Measurements from ENCODE around the gene SLC10A4. TPM values are rescaled to one million over a fixed set of nuclear protein-coding genes. Genes with fewer than 3 reads are reported as not detected.
A peak's percentile ranks its signal among the peaks of the same experiment; 100 is the strongest.
"Not testable (repeated sequence)": the region's sequence is repeated elsewhere in the genome, so short reads cannot be mapped to it uniquely, and the experiment has no call there.

Gene SLC10A4, protein sequence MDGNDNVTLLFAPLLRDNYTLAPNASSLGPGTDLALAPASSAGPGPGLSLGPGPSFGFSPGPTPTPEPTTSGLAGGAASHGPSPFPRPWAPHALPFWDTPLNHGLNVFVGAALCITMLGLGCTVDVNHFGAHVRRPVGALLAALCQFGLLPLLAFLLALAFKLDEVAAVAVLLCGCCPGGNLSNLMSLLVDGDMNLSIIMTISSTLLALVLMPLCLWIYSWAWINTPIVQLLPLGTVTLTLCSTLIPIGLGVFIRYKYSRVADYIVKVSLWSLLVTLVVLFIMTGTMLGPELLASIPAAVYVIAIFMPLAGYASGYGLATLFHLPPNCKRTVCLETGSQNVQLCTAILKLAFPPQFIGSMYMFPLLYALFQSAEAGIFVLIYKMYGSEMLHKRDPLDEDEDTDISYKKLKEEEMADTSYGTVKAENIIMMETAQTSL
- 0.24 and 0.28 TPM in 2 replicates for total RNA-seq (ENCODE audit: low replicate concordance)

DNA sequence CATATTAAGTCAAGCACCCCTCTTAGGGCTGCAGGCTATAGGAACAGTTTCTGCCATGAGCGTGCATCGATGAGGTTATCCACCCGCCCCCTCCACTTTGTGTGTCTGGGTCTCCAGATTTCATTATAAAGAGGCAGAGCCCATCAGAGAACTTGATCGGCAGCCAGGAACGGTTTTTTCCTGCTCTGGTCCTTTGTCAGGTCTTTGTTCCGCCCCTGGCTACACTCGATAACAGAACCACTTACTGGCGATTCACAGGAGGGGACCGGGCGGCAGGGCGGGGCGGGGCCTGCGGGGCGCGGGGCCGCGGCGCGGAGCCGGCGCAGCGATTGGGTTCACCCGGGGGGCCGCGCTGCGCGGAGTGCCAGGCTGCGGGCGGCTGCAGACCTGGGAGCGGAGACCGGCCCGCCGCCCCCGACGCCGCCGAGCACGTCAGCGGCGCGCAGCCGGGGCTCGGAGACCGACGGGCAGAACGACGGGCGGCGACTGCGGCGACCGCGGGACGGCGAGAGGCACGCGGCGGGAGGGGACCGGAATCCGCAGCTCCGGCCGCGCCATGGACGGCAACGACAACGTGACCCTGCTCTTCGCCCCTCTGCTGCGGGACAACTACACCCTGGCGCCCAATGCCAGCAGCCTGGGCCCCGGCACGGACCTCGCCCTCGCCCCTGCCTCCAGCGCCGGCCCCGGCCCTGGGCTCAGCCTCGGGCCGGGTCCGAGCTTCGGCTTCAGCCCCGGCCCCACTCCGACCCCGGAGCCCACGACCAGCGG lies at the start of gene SLC10A4:
TSS of gene SLC10A4 (plus strand) at position 338 of the 771 bp plus-strand sequence. CDS start at position 557, 219 bp downstream.
- H3K4me2 ChIP-seq, result peak within 1 kb of the TSS; percentile 81
- peaks cover 19% of the 10 kb centered on the region for H3F3A ChIP-seq (ENCODE audit: low read depth)
- Mint-ChIP-seq H3K27ac (no peak within 1 kb of the TSS), H3K4me3 (peak within 1 kb of the TSS; percentile 89), H3K4me1 (peaks cover 8% of the 10 kb centered on the region), H3K9me3 (peaks cover 6% of the 10 kb centered on the region), H3K36me3 (peaks cover 3% of the 10 kb centered on the region), H3K27me3 (ENCODE audit: insufficient read depth, low read depth) (peaks cover 35% of the 10 kb centered on the region)
- peak within 1 kb of the TSS; percentile 97 for H2AFZ ChIP-seq (replicated peaks)
- H4K20me1 ChIP-seq (ENCODE audit: low read depth), result peaks cover 5% of the 10 kb centered on the region
- H3K4me1 ChIP-seq, result no peaks in the 10 kb centered on the region
- no peak within 1 kb of the TSS for H3K27ac ChIP-seq
- no peaks in the 10 kb centered on the region for H3K9me3 ChIP-seq (ENCODE audit: low read depth)
- DNase-seq (ENCODE audit: low spot score), result peak; percentile 73
- H3K36me3 ChIP-seq, result no peaks in the 10 kb centered on the region
- no peak for TF ChIP-seq EZH2phosphoT487 (IDR thresholded peaks at IDR 0.05)
- TF ChIP-seq, protein P1, sequence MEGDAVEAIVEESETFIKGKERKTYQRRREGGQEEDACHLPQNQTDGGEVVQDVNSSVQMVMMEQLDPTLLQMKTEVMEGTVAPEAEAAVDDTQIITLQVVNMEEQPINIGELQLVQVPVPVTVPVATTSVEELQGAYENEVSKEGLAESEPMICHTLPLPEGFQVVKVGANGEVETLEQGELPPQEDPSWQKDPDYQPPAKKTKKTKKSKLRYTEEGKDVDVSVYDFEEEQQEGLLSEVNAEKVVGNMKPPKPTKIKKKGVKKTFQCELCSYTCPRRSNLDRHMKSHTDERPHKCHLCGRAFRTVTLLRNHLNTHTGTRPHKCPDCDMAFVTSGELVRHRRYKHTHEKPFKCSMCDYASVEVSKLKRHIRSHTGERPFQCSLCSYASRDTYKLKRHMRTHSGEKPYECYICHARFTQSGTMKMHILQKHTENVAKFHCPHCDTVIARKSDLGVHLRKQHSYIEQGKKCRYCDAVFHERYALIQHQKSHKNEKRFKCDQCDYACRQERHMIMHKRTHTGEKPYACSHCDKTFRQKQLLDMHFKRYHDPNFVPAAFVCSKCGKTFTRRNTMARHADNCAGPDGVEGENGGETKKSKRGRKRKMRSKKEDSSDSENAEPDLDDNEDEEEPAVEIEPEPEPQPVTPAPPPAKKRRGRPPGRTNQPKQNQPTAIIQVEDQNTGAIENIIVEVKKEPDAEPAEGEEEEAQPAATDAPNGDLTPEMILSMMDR (IDR thresholded peaks at IDR 0.05), result no peak
- no peak for TF ChIP-seq EZH2 (IDR thresholded peaks at IDR 0.05)
- H3K4me3 ChIP-seq, result peak within 1 kb of the TSS; percentile 41
- H3K9ac ChIP-seq, result no peak within 1 kb of the TSS
- peaks cover 74% of the 10 kb centered on the region for H3K27me3 ChIP-seq
- H3K79me2 ChIP-seq (ENCODE audit: low read depth), result no peaks in the 10 kb centered on the region

DNA sequence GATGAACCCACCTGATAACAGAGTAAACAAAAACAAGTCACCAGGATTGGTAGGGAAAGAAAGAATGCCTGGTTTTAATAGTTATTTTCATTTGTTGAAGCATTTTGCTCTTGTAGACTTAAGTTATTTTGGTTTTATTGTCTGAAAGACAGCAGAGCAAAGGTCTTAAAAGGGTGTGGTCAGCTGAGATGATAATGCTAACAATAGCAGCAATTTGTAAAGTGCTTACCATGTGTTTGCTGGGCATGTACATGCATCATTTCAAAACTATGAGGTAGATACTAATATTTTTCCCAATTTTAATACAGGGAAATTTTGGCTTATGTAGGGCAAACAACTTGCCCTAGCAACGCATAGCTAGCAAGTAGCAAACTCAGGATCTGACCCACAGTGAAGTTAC lies 46.8 kb upstream of the SLC10A4 start:
- H3K9ac ChIP-seq, result no peak overlapping the region
- Mint-ChIP-seq H3K4me1 (no peaks in the 10 kb centered on the region), H3K27ac (no peak overlapping the region)

DNA sequence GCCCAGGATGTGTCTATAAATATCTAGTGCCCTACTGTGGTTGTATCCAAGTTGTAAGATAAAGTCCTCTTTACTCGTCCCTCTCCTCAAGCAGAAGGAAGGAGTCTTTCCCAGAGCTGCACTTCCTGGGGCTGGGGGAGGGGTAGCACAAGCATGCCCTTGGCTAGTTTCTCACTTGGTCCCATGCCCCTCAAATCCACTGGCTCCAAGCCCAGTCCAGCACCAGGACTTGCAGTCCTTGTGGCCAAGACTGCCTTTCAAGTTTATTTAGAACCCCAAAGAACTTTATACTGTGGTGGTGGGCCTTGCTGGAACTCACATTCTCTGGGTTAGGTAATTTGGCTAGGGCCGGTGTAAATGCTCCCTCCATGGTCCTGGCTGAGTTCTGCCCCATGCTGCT lies 43.2 kb upstream of the SLC10A4 start:
- Histone ChIP-seq H3F3A (ENCODE audit: low read depth) (no peaks in the 10 kb centered on the region), H3K9me3 (ENCODE audit: low read depth) (no peaks in the 10 kb centered on the region), H4K20me1 (ENCODE audit: low read depth) (no peaks in the 10 kb centered on the region), H3K9ac (no peak overlapping the region), H3K79me2 (ENCODE audit: low read depth) (no peaks in the 10 kb centered on the region), H3K27me3 (no peaks in the 10 kb centered on the region), H3K36me3 (no peaks in the 10 kb centered on the region), H3K27ac (no peak overlapping the region), H3K4me3 (no peak overlapping the region), H3K4me1 (no peaks in the 10 kb centered on the region), H2AFZ (replicated peaks) (no peak overlapping the region), H3K4me2 (no peak overlapping the region)
- Mint-ChIP-seq H3K27me3 (ENCODE audit: insufficient read depth, low read depth) (peaks cover 2% of the 10 kb centered on the region), H3K36me3 (no peaks in the 10 kb centered on the region), H3K4me1 (no peaks in the 10 kb centered on the region), H3K4me3 (no peak overlapping the region), H3K9me3 (no peaks in the 10 kb centered on the region), H3K27ac (no peak overlapping the region)
- TF ChIP-seq EZH2phosphoT487 (IDR thresholded peaks at IDR 0.05) (no peak), EZH2 (IDR thresholded peaks at IDR 0.05) (no peak)
- TF ChIP-seq, protein P1 (IDR thresholded peaks at IDR 0.05), result no peak
- DNase-seq (ENCODE audit: low spot score), result no peak

More for the DNA sequence above, 46.8 kb upstream of the SLC10A4 start:
- Histone ChIP-seq H3K4me2 (no peak overlapping the region), H3K27me3 (no peaks in the 10 kb centered on the region), H4K20me1 (ENCODE audit: low read depth) (no peaks in the 10 kb centered on the region), H2AFZ (replicated peaks) (no peak overlapping the region), H3K4me1 (no peaks in the 10 kb centered on the region), H3K36me3 (no peaks in the 10 kb centered on the region), H3K27ac (no peak overlapping the region), H3K4me3 (no peak overlapping the region), H3K9me3 (ENCODE audit: low read depth) (no peaks in the 10 kb centered on the region), H3F3A (ENCODE audit: low read depth) (no peaks in the 10 kb centered on the region), H3K79me2 (ENCODE audit: low read depth) (no peaks in the 10 kb centered on the region)
- no peaks in the 10 kb centered on the region for H3K36me3 Mint-ChIP-seq
- DNase-seq (ENCODE audit: low spot score), result no peak
- H3K4me3 Mint-ChIP-seq, result no peak overlapping the region
- H3K9me3 Mint-ChIP-seq, result no peaks in the 10 kb centered on the region
- H3K27me3 Mint-ChIP-seq (ENCODE audit: insufficient read depth, low read depth), result peaks cover 2% of the 10 kb centered on the region
- no peak for TF ChIP-seq EZH2 (IDR thresholded peaks at IDR 0.05)
- TF ChIP-seq, protein P1 (IDR thresholded peaks at IDR 0.05), result no peak
- TF ChIP-seq EZH2phosphoT487 (IDR thresholded peaks at IDR 0.05), result no peak

DNA sequence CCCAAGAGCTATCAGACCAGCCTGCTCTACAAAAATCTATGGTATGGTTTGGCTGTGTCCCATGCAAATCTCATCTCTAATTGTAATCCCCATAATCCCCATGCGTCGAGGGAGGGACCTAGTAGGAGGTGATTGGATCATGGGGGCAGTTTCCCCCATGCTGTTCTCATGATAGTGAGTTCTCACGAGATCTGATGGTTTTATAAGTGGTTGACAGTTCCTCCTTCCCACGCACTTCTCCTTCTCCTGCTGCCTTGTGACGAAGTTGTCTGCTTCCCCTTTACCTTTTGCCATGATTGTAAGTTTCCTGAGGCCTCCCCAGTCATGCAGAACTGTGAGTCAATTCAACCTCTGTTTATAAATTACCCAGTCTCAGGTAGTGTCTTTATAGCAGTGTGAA lies 42.2 kb upstream of the SLC10A4 start:
- not testable (repeated sequence) for H3K79me2 ChIP-seq (ENCODE audit: low read depth); H3K36me3 ChIP-seq; H3K9me3 Mint-ChIP-seq; H3K36me3 Mint-ChIP-seq; H2AFZ ChIP-seq (replicated peaks); H3K4me1 ChIP-seq; H3F3A ChIP-seq (ENCODE audit: low read depth); H3K4me2 ChIP-seq; H3K27ac Mint-ChIP-seq; H3K27me3 Mint-ChIP-seq (ENCODE audit: insufficient read depth, low read depth); H3K27me3 ChIP-seq; H3K27ac ChIP-seq; H4K20me1 ChIP-seq (ENCODE audit: low read depth); H3K9ac ChIP-seq; DNase-seq (ENCODE audit: low spot score); H3K4me3 ChIP-seq; H3K9me3 ChIP-seq (ENCODE audit: low read depth); H3K4me1 Mint-ChIP-seq; H3K4me3 Mint-ChIP-seq
